Activated effector memory CD4-positive, alpha-beta T cell treated with Interleukin-2 at 50 U/mL for 16 hours (primary cell): ENCODE measurements around the gene ZNF878.
"Not testable (repeated sequence)": the region's sequence is repeated elsewhere in the genome, so short reads cannot be mapped to it uniquely, and the experiment has no call there.

Source experiments
- DNase-seq: peaks from one replicate; pipeline ENCODE4 v3.0.0-alpha.2; 2020

Gene ZNF878

DNA sequence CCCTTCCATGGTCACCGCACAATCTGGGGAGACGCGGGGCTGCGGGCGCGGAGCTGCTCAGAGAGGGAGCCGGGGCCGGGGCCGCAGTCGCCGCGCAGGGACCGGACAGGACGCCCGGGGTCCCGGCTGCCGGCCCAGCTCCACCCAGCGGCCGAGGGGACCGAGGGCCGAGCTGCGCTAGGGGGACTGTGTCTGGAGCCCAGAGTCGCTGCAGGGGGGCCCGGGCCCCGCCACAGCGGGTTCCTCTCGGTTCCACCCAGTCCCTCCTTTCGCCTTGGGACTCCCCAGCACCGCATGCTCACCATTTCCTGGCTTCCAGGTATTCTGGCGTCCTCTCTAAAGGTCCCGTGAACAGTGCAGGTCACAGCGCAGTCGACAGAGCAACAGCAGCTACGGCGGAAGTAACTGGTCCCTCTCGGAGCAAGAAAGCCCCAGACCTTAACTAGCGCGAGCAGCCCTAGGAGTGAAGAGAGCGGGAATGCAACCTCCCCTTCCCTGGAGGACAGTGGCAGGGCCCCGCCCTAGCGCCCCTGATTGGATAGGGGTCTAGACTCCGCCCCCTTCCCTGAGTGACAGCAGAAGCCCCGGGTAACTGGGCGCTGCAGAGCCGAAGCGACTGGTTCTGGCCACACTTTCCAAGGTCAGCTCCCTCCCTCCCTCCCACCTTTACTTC, at the start of gene ZNF878:
TSS of gene ZNF878 (minus strand) at position 465 of the 673 bp plus-strand sequence. CDS start at position 305, 160 bp downstream.
- DNase-seq = peak; percentile 15

GRCh38 chr19:12098040-12098439, 45.3 kb upstream of the ZNF878 start:
- no peak for DNase-seq

GRCh38 chr19:12095111-12095790, 42.5 kb upstream of the ZNF878 start:
- DNase-seq = no peak

DNA sequence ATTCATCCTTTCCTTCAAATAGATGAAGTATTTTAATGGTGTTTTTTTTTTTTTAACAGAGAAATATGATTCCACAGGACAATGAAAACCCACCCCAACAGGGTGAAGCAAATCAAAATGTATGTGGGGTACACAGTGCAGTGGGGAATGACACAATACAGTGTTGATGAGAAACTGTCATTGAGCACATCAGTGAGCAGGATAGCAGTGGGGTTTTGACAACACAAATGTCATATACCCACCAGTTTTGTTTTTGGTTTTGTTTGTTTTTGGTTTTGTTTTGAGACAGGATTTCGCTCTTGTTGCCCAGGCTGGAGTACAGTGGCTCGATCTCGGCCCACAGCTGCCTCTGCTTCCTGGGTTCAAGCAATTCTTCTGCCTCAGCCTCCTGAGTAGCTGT, 41.0 kb upstream of the ZNF878 start:
- DNase-seq = no peak

DNA sequence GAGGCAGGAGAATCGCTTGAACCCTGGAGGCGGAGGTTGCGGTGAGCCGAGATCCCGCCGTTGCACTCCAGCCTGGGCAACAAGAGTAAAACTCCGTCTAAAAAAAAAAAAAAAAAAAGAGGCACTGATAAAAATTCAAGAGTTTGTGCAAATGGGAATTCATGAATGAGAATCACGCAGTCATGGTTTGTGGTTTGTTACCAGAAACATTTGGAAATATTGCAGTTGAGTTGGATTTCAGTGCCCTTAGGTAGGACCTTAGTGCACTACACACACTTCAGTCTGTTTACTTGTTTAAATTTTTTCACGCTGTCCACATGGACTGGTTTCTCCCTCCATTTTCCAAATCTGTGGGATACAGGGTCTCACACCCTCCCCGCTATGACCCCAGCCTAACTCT, 40.2 kb upstream of the ZNF878 start:
- no peak for DNase-seq

DNA sequence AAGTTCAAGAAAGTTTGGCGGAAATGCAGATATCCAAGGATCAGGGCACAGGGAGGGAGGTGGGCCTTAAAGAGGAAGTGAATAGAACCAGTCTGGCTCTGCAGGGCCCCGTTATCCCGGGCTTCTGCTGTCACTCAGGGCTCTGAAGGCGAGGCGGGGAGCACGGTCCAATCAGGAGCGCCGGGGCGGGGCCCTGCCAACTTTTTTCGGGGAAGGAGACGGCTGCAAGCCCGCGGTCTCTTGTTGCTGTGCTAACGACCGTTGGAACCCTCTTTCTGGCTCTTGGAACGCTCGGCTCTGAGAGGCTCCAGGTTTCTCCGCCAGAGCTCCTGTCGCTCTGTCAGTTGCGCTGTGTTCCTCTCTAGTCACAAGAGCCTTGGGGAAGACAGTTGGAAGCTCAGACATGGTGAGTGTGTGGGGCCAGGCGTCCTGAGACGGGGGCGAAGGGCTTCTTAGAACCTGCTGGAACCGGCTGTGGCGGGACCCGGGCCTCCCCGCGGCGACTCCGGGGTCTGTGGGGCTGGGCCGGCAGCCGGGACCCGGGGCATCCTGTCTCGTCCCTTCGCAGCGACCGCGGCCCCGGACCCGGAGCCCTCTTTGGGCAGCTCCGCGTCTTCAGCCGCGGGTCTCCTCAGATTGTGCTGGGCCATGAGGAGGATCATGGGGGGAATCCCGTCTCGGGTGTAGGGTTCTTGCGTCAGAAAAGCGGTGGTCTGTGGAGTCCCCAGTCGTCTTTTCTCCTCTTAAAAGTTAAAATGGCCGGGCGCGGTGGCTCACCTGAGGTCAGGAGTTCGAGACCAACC, 39.5 kb upstream of the ZNF878 start:
- DNase-seq = peak; percentile 8

GRCh38 chr19:12090807-12091206, 38.0 kb upstream of the ZNF878 start:
- peak; percentile 23 for DNase-seq

- no peak for DNase-seq
These were observed 32.5 kb upstream of the ZNF878 start for GRCh38 chr19:12085074-12085818.

DNA sequence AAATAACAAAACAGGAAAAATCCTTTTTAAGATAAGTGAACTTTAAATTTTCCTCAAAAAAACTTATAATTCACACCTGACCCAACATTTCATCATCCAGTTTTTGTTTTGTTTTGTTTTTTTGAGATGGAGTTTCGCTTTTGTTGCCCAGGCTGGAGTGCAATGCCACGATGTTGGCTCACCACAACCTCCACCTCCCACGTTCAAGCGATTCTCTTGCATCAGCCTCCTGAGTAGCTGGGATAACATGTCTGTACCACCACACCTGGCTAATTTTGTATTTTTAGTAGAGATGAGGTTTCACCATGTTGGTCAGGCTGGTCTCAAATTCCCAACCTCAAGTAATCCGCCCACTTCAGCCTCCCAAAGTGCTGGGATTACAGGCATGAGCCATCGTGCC, 30.6 kb upstream of the ZNF878 start:
- DNase-seq = not testable (repeated sequence)

DNA sequence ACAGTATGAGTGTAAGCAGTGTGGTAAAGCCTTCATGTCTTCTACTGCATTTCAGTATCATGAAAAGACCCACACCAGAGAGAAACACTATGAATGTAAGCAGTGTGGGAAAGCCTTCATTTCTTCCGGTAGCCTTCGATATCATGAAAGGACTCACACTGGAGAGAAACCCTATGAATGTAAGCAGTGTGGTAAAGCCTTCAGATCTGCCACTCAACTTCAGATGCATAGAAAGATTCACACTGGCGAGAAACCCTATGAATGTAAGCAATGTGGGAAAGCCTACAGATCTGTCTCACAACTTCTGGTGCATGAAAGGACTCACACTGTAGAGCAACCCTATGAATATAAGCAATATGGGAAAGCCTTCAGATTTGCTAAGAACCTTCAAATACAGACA, 24.6 kb upstream of the ZNF878 start:
- DNase-seq = no peak

DNA sequence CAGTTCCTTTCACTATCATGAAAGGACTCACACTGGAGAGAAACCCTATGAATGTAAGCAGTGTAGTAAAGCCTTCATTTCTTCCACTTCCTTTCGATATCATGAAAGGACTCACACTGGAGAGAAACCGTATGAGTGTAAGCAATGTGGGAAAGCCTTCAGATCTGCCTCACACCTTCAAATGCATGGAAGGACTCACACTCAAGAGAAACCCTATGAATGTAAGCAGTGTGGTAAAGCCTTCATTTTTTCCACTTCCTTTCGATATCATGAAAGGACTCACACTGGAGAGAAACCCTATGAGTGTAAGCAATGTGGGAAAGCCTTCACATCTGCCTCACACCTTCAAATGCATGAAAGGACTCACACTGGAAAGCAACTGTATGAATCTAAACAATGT, 23.6 kb upstream of the ZNF878 start:
- not testable (repeated sequence) for DNase-seq

DNA sequence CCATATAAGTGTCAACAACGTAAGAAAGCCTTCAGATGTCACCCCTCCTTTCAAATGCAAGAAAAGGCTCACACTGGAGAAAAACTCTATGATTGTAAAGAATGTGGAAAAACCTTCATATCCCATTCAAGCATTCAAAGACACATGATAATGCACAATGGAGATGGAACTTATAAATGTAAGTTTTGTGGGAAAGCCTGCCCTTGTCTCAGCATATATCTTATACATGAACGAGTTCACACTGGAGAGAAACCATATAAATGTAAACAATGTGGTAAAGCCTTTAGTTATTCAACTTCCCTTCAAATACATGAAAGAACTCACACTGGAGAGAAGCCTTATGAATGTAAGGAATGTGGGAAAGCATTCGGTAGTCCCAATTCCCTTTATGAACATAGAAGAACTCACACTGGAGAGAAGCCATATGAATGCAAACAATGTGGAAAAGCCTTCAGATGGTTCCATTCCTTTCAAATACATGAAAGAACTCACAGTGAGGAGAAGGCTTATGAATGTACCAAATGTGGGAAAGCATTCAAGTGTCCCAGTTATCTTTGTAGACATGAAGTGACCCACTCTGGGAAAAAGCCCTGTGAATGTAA, 22.9 kb upstream of the ZNF878 start:
- DNase-seq = no peak

DNA sequence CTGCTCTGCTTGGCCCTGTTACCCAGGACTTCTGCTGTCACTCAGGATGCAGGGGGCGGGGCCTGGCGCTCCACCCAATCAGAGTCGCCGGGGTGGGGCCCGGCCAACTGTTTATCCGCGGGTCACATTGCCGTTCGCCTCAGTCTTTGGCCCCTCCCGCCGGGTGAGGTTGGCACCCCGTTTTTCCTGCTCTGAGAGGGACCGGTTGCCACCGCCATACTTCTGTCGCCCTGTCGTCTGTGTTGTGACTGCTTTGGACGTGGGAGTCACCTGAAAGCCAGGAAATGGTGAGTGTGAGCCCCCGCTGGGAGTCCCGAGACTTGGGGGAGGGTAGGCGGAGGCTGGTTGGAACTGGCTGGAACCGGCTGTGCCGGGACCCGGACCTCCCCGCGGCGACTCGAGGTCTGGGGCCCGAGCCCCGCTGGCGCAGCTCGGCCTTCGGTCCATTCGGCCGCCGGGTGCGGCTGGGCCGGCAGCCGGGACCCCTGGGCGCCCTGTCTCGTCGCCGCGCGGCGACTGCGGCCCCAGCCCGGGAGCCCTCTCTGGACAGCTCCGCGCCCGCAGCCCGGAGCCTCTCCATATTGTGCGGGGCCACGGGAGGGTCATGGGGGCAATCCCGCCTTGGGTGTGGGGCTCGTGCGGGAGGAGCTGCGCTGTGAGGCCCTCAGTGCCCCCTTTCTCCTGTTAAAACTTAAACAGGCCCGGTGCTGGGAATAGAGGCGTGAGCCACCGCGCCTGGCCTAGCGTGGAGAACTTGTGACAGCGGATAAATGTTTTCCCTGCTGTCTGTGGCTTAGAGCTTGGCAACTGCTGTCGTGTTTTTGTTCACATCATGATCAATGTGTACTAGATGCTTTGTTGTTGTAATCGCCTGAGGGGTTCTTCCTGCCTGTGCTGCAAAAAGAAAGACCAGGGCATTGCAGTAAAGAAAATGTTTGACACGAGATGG, 12.1 kb upstream of the ZNF878 start, which contains the start of gene ZNF844:
TSS of gene ZNF844 (plus strand) at position 142 of the 949 bp plus-strand sequence. CDS start at position 285, 143 bp downstream.
- DNase-seq = peak; percentile 62

DNA sequence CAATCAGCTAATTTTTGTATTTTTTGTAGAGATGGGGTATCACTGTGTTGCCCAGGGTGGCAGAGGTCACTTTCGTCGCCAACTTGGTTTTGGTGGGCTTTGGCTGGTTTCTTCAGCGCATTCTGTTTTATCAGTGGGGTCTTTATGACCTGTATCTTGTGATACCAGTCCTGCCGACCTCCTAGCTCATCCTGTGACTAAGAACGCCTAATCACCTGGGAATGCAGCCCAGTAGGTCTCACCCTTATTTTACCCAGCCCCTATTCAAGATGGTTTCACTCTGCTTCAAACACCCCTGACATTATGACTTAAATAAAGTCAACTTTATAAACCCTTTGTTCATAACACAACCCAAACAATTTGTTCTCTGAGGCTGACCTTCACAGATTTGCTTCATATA, 3.0 kb upstream of the ZNF878 start:
- DNase-seq = no peak

GRCh38 chr19:12052091-12052496, 667 bp downstream of the ZNF878 start:
- DNase-seq = no peak

DNA sequence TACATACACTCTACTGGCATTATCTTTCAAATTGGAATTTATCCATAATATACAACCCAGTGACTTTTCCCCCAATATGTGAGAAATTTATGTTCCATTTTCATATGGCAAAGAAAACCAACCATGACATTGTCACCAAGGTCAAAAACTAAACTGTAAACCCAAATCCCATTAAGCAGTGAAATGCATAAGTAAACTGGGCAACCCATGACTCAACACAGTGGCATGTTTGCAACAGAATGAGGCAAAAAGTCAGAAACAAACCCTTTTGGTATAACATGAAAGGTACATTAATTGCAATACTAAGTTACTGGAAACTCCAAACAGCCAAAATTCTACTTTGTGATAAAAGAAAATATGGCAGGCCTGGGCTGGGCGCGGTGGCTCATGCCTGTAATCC, 4.9 kb downstream of the ZNF878 start:
- DNase-seq = no peak

DNA sequence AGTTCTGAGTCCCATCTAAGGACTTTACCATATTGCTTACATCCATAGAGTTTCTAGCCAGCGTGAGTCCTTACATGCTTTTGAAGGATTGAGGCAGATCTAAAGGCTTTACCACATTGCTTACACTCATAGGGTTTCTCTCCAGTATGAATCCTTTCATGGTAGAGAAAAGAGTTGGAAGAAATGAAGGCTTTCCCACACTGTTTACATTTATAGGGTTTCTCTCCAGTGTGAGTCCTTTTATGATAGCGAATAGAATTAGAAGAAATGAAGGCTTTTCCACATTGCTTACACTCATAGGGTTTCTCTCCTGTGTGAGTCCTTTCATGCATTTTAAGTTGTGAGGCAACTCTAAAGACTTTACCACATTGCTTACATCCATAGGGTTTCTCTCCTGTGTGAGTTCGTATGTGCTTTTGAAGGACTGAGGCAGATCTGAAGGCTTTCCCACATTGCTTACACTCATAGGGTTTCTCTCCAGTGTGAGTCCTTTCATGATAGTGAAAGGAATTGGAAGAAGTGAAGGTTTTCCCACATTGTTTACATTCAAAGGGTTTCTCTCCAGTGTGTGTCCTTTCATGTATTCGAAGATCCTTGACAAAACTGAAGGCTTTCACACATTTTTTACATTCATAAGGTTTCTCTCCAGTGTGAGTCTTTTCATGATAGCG, 8.9 kb downstream of the ZNF878 start:
- no peak for DNase-seq

- DNase-seq = no peak
These were observed 9.9 kb downstream of the ZNF878 start for GRCh38 chr19:12042893-12043292.

DNA sequence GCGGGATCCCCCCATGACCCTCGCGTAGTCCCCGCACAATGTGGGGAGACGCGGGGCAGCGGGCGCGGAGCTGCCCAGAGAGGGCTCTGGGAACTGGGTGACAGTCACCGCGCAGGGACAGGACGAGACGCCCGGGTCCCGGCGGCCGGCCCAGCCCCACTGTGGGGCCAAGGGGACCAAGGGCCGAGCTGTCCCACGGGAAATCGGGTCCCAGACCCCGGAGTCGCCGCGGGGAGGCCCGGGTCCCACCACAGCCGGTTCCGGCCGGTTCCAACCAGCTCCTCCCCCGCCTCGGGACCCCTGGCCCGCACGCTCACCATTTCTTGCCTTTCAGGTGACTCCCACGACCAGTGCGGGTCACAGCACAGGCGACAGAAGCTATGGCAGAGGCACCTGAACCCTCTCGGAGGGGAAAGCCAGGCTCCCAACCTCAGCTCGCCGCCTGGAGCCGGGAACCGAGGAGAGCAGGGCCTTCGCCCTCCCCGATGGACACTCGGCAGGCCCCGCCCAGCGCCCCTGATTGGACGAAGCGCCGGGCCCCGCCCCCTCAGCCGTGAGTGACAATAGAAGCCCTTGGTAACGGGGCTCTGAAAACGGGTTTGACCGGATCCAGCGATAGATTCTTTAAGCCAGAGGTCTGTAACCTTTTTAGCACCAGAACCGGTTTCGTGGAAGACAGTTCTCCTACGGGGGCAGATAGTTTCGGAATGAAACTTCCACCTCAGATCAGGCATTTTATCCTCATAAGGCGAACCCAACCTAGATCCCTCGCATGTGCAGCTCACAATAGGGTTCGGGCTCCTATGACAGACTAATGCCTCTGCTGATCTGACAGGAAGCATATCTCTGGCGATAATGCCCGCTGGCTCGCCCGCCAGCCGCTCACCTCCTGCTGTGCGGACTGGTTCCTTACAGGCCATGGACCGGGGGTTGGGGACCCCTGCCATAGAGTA, 17.3 kb downstream of the ZNF878 start, which contains the start of gene ZNF433:
TSS of gene ZNF433 (minus strand) at position 460 of the 953 bp plus-strand sequence. CDS start at position 320, 140 bp downstream.
- DNase-seq = peak; percentile 36
